CD4-positive, alpha-beta T cell treated with Interferon alpha-2 for 1 hour (primary cell): ENCODE data around the gene TRMT1.
"Not testable (repeated sequence)": the region's sequence is repeated elsewhere in the genome, so short reads cannot be mapped to it uniquely, and the experiment has no call there.

ENCODE experiments used
- DNase-seq, 2 donors: peaks; one replicate each; pipeline ENCODE4 v3.0.0-alpha.2; 2020 to 2022

Gene TRMT1

GRCh38 chr19:13116282-13117175 lies at the start of gene TRMT1:
TRMT1 (minus strand) TSS chr19:13116740; CDS start chr19:13116399, 341 bp downstream.
- peak; percentile 86 to 91 for DNase-seq

DNA sequence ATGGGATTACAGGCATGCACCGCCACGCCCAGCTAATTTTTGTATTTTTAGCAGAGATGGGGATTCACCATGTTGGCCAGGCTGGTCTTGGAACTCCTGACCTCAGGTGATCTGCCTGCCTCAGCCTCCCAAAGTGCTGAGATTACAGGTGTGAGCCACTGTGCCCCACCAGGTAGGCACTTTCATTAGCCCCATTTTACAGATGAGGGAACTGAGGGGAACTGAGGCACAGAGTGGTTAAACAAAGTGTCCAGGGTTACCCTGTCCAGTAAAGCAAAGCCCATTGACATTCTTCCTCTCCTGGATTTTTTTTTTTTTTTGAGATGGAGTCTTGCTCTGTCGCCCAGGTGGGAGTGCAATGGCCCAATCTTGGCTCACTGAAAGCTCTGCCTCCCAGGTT lies 49.6 kb upstream of the TRMT1 start:
- DNase-seq, result not testable (repeated sequence)

GRCh38 chr19:13165162-13165997 lies 48.8 kb upstream of the TRMT1 start:
- DNase-seq, result no peak

DNA sequence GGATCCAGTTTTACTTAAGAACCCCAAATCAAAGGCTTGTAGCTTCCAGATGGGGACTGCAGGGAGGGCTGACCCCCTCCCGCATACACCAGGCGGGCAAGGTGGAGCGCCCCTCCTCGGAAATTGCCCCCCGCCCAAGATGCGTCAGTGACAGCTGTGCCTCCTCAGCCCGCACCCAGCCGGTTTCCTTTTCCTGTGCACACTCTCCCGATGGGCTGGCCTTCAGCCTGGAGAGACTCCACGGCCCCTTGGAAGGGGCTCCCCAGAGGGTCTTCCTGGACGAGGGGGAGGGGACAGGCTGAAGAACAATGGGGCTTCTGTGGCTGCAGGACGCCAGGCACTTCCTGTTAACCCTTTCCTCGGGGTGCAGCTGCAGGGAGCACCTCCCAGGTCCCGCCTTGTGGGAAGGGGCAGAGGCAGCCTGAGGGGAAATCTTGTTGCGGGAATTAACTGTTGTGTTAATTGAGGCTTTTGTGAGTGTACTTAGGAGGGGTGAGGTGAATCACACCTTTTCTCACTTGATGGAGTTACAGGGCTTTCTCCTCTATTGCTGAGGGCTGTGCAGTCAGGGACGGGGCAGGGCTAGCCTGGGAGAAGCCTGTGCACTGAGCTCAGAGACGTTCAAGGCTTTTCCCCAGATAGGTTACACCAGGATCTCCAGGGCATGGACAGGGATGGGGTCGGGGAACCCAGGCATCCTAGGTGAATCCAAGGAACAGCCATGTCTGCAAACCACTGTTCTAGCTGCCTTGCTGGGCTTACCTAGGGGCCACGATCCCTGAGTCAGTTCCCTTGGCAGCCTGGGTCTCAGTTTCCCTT lies 48.0 kb upstream of the TRMT1 start:
- peak; percentile 42 to 66 for DNase-seq

DNA sequence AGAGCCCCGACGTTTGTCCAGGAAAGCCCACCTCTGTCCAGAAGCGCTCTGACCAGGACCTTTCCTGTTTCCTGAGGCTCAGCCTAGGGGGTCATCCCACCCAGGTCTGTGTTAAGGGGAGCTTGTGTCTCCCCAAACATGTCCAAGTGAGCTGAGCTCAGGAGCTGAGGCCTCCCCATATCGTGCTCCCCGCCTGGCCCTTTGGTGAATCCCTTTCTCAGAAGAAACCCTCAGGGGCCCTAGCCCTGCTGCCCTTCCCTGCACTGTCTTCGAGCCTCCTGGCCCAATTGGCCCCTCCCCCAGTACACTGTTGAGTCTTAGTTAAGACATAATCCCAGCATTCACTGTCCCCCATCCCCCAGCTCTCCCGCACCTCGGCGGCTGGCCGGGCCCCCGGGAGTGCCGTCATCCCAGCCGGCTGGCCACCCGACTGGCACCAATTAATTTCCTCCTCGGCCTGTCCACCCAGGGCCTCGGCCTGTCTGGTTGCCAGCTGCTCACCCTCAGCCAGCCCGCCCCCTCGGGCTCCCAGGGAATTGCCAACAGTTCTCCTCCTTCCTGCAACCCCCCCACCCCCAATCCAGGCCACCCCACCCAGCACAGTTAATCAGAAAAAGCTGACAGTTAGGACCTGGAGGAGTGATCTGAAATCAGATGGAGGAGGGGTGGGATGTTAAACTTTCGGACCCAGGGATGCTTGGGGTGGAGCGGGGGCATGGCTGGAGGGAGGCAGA lies 47.2 kb upstream of the TRMT1 start:
- peak; percentile 40 to 55 for DNase-seq

- DNase-seq, result peak; percentile 91 to 93
Observed at GRCh38 chr19:13162724-13163608, 46.4 kb upstream of the TRMT1 start.

DNA sequence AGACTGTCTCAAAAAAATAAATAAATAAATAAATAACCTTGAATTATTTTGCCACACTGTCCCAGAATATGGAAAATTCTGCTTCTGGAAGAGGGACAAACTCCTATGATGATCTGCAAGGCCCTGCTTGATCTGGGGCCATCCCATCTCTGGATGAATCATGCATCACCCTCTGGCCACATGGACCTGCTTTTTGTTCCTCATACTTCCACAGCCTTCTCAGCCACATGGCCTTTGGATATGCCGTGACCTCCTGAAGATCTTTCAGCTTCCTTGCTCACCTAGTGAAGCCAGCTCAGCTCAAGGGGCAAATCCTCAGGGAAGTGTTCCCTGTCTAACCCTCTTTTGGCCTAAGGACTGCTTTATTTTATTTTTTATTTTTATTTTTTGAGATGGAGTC lies 44.0 kb upstream of the TRMT1 start:
- DNase-seq, result no peak

GRCh38 chr19:13159713-13160112 lies 43.2 kb upstream of the TRMT1 start:
- DNase-seq, result no peak

DNA sequence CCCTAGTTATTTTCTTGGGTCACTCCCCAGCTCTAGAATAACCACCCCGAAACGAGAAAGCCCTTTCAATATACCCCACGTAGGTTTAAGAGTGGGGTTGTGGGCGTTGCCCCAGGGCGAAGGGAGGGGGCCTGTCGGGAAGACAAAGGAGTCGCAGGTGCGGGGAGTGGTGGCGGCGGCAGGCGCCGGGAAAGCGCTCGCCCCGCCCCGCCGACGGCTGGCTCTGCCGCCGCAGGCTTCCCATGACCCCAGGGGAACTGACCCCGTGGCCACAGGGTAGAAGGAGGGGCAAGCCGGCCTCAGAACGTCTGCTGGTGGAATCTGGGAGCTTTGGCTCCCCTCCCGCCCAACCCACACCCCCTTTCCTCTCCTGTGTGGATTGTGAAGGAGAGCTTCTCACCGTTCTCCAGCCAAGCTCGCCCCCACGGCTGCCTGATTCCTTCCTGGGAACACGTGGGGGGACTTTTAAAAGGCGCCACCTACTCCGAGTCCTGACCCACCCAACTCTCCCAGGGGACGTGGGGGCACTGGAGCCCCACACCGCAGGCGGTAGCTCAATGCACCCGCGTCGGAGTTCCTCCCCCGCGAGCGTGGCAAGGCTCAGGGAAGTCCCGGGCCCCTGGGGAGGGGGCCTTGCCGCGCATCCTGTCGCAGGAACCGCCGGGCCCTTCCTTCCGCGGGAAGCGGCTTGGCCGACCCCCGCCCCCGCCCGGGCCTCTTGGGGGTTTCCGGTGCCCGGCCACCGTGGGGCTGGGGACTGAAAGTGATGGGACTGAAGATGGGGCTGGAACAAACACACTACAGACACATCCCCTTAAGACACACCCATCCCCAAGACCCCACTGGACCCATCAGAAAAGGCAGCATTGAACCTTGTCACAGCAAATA lies 39.2 kb upstream of the TRMT1 start:
- peak; percentile 90 to 91 for DNase-seq

DNA sequence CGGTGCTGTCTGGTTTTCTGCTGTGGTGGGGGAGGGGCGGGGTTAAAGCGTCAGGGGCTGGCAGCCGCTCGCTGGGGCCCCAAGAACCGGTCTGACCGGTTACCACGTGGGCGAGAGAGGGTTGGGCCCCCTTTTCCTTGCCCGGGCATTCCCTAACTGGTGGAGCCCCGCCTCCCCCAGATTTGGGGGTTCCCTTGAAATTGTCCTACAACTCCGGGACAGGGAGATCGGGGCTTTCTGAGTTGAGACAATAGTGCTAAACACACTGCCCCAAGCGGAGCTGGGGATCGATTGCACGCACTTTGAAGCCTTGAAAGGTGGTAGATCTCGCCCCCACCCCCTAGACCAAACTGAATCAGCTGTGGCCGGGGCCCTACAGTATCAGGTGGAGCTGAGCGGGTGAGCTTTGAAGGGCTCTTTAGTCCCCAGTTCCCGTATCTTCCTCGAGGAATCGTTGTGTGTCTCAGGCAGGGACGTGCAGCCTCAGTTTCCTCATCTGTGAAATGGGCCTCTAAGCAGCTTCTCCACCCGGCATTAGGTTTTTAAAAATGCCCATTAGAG lies 38.5 kb upstream of the TRMT1 start:
- peak; percentile 87 to 89 for DNase-seq

GRCh38 chr19:13154241-13154778 lies 37.8 kb upstream of the TRMT1 start:
- DNase-seq, result peak; percentile 61 to 75

- peak in 1 of 2 donors; percentile 6 for DNase-seq
Observed at GRCh38 chr19:13153569-13154240, 37.2 kb upstream of the TRMT1 start.

DNA sequence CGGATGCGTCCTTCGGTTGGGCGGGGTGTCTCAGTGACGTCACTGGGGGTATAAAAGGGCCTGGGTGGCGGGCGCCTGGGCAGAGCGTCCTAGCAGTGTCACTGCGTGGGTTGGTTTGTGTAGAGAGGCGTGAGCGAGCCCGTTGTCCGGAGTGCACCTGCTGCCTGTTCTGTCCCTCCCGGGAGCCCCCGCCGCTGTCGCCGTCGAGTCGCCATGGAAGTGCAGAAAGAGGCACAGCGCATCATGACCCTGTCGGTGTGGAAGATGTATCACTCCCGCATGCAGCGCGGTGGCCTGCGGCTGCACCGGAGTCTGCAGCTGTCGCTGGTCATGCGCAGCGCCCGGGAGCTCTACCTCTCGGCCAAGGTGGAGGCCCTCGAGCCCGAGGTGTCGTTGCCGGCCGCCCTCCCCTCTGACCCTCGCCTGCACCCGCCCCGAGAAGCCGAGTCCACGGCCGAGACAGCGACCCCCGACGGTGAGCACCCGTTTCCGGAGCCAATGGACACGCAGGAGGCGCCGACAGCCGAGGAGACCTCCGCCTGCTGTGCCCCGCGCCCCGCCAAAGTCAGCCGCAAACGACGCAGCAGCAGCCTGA lies 36.5 kb upstream of the TRMT1 start:
- peak; percentile 96 to 99 for DNase-seq

DNA sequence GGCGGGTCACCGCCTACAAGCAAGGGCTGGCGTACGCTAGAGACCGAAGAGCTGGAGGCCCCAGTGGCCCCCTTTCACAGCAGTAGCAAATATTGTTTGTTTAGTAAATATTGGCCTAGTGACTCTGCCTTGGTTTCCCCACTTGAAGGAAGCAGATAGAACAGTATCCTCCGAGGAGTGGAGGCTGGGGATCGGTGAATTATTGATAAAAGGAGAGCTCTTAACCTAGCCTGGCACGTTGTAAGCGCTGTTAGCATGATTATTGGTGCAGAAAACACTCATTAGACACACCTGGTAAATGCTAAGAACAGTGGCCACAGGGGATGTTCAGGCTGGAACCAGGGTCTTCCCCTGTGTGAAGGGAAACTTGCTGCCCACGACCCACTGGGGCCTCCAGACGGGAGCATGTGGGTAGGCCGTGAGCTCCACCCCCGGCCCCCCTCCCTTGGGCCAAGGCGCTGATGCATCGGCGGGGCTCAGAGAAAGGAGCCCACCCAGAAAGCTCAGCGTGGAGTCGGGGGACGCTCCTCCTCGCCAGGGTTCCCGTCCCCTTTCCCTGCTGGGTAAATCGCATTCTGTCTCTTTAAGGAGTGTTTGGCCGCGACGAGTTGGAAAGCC lies 35.9 kb upstream of the TRMT1 start:
- DNase-seq, result no peak

DNA sequence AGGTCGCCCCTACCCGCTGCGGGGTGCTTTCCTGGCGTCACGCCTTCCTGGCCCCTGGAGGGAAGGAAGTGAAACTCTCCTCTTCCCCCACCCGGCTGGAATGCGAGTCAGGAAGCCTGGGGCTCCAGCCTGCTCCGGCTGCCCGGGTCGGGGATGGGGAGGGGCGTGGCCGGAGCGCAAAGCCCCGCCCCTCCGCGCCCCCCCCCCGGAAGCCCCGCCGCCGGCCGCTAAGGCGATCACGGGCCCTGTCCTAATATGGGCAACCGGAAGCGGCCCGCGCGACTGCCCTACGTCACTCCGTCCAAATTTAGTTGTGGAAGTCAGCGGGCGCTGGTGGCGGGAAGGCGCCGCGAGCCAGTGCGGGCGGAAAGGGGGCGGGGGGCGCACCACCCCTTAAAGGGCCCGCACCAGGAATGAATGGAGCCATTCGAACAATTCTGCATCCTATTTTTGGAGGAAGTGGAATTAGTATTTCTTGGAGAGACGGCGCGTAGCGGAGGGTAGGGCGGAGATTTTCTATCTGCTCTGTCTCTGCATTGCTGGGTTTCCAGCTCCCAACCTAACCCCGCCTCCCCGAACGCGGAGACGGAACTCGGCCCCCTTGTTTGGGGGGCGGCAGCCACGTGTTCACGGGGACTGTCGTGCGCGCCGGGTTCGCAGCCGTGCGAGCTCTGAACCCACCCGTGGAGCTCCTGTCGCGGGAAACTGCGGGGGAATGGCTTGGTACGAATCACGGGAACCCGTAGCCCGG lies 35.2 kb upstream of the TRMT1 start:
- DNase-seq, result peak; percentile 96 to 97

DNA sequence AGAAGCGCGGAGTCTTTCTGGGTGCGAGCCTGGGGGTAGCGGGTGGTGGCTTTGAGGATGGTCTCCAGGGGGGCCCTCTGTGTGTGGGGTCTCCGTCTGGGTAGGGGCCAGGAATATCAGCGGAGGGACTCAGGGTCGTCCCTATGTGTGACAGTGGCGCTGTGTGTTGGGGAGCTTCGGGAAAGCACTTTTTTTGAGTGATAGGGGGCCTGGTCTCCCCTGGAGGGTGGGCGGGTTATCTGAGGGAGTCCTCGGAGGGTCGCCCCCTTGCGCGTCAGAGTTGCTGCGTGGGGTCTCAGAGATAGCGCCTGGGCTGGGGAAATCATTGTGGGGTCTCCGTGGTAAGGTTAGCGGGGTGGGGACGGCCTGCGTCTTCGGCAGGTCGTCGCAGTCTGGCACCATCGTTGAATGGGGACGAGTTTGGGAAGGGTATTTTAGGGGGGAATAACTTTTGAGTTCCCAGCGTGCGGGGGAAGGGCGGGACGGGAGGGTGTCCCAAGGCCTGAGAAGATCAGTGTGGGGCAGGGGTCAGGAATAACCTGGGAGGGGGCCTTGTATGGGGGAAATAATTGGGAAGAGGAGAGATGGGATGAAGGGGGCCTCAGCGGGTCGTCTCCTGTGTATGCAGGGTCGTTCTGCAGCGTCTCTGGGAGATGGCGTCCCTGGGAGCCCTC lies 34.5 kb upstream of the TRMT1 start:
- DNase-seq, result peak in 1 of 2 donors; percentile 41
